Esophagus muscularis mucosa (tissue), 4 donors: ENCODE measurements around the gene NEK11. TPM values are rescaled to one million over a fixed set of nuclear protein-coding genes. Genes with fewer than 3 reads are reported as not detected.

Source experiments
- DNase-seq: peaks from one replicate; pipeline ENCODE4 v3.0.0-alpha.2; 2017; ENCODE audit errors: extremely low spot score
- H3K27ac ChIP-seq, 4 donors: fragments of 200-600 bp; sonication (generic); replicated peaks in 1 of 4; 1 replicate in 3 of 4; 2 replicates in 1 of 4; pipeline ENCODE4 v1.5.1; 2016 to 2019; ENCODE audit warnings: mild to moderate bottlenecking in 1 of 4
- H3K27me3 ChIP-seq, 4 donors: fragments of 200-600 bp; sonication (generic); one replicate each; pipeline versions ENCODE4 v1.5.1 to v1.6.0; 2016 to 2019
- H3K36me3 ChIP-seq, 4 donors: fragments of 200-600 bp; sonication (generic); one replicate each; pipeline ENCODE4 v1.5.1; 2016 to 2019
- H3K4me1 ChIP-seq, 4 donors: fragments of 200-600 bp; sonication (generic); one replicate each; pipeline ENCODE4 v1.5.1; 2016 to 2019
- H3K4me3 ChIP-seq, 4 donors: fragments of 200-600 bp; sonication (generic); 1 replicate in 2 of 4; 2 replicates in 2 of 4; pipeline ENCODE4 v1.5.1; 2016 to 2019; ENCODE audit warnings: mild to moderate bottlenecking in 4 of 4, moderate library complexity in 1 of 4
- H3K9me3 ChIP-seq, 4 donors: fragments of 200-600 bp; sonication (generic); 1 replicate in 3 of 4; 2 replicates in 1 of 4; pipeline ENCODE4 v1.5.1; 2016 to 2019
- CTCF ChIP-seq, 3 experiments: fragments of 200-600 bp in 2 of 3; fragments of 450-650 bp in 1 of 3; sonication (generic) in 2 of 3; IDR thresholded peaks; one replicate each; pipeline ENCODE4 v1.5.1; 2017 to 2019; ENCODE audit warnings: antibody characterized with exemption in 3 of 3, mild to moderate bottlenecking in 2 of 3, moderate library complexity in 1 of 3
- EP300 ChIP-seq: sonication (generic); formaldehyde crosslinking; IDR thresholded peaks from one replicate; pipeline ENCODE4 v1.6.1; 2017; ENCODE audit warnings: antibody characterized with exemption
- POLR2A ChIP-seq: fragments of 450-650 bp; IDR thresholded peaks from one replicate; pipeline ENCODE4 v1.6.1; 2017; ENCODE audit warnings: antibody characterized with exemption, moderate library complexity, mild to moderate bottlenecking, low read depth
- POLR2AphosphoS5 ChIP-seq, 2 donors: sonication (generic); formaldehyde crosslinking; IDR thresholded peaks; one replicate each; pipeline ENCODE4 v1.6.1; 2017; ENCODE audit warnings: antibody characterized with exemption in 2 of 2
- WGBS: methylation state at CpG from one replicate; pipeline ENCODE4 v1.1.5; 2018; 5-methylcytosine and 5-hydroxymethylcytosine counted together
- intact Hi-C: fragments of 100-400 bp; cut with DNase I; formaldehyde crosslinking; loops from one replicate; pipeline ENCODE4 v1.15.1; 2023
- total RNA-seq, 4 donors: library from RNA; depleted of rRNA; stranded (reverse); fragments of >200 nt; gene quantifications; one replicate each; pipeline versions ENCODE4 v1.1.0 to v1.2.1, GENCODE V29; 2016

NEK11 gene
- total RNA-seq, 4 donors from 2014 or later = 5.4 to 12.0 (median 6.8) TPM

- intact Hi-C loops = no loop called here
- 73% methylated on average over 6 of the region's 6 CpGs for WGBS
- Histone ChIP-seq H3K4me1 (peaks cover 0 to 8% (median 2%) of the 10 kb centered on the region in 4 donors), H3K9me3 (no peaks in the 10 kb centered on the region), H3K4me3 (no peak overlapping the region), H3K36me3 (no peaks in the 10 kb centered on the region), H3K27ac (no peak overlapping the region), H3K27me3 (no peaks in the 10 kb centered on the region)
- TF ChIP-seq POLR2AphosphoS5 (IDR thresholded peaks at IDR 0.05) (no peak), EP300 (no peak), CTCF (IDR thresholded peaks at IDR 0.05) (no peak), POLR2A (no peak)
- DNase-seq = no peak
These were observed 190.1 kb downstream of the NEK11 start for GRCh38 chr3:131216801-131217200.

GRCh38 chr3:131217296-131217741 lies 190.6 kb downstream of the NEK11 start:
- TF ChIP-seq CTCF (IDR thresholded peaks at IDR 0.05) = no peak
- TF ChIP-seq EP300 = no peak
- TF ChIP-seq POLR2AphosphoS5 (IDR thresholded peaks at IDR 0.05) = no peak
- Histone ChIP-seq H3K27me3 (no peaks in the 10 kb centered on the region), H3K36me3 (no peaks in the 10 kb centered on the region), H3K4me3 (no peak overlapping the region), H3K9me3 (no peaks in the 10 kb centered on the region), H3K27ac (no peak overlapping the region), H3K4me1 (peaks cover 0 to 8% (median 2%) of the 10 kb centered on the region in 4 donors)
- 89% methylated on average over 6 of the region's 6 CpGs for WGBS
- no peak for DNase-seq
- intact Hi-C loops = no loop called here

GRCh38 chr3:131218196-131218595 lies 191.5 kb downstream of the NEK11 start:
- H3K9me3 ChIP-seq = no peaks in the 10 kb centered on the region
- H3K4me3 ChIP-seq = no peak overlapping the region
- intact Hi-C loops = no loop called here
- WGBS = 94% methylated on average over 1 of the region's 1 CpG
- TF ChIP-seq CTCF (IDR thresholded peaks at IDR 0.05) = no peak
- TF ChIP-seq EP300 = no peak
- no peak for TF ChIP-seq POLR2AphosphoS5 (IDR thresholded peaks at IDR 0.05)
- no peak for TF ChIP-seq POLR2A
- H3K36me3 ChIP-seq = no peaks in the 10 kb centered on the region
- DNase-seq = no peak
- H3K27ac ChIP-seq = no peak overlapping the region
- H3K4me1 ChIP-seq = peaks cover 0 to 8% (median 2%) of the 10 kb centered on the region in 4 donors
- no peaks in the 10 kb centered on the region for H3K27me3 ChIP-seq

- no peaks in the 10 kb centered on the region for H3K36me3 ChIP-seq
- 72% methylated on average over 4 of the region's 4 CpGs for WGBS
- DNase-seq = no peak
- no peaks in the 10 kb centered on the region for H3K27me3 ChIP-seq
- peaks cover 0 to 8% (median 2%) of the 10 kb centered on the region in 4 donors for H3K4me1 ChIP-seq
- intact Hi-C loops = no loop called here
- no peak for TF ChIP-seq POLR2AphosphoS5 (IDR thresholded peaks at IDR 0.05)
- H3K27ac ChIP-seq = no peak overlapping the region
- H3K4me3 ChIP-seq = no peak overlapping the region
- no peaks in the 10 kb centered on the region for H3K9me3 ChIP-seq
These were observed 195.1 kb downstream of the NEK11 start for GRCh38 chr3:131221731-131222130.

- Histone ChIP-seq H3K36me3 (no peaks in the 10 kb centered on the region), H3K4me3 (no peak overlapping the region), H3K4me1 (peaks cover 0 to 3% (median under 1%) of the 10 kb centered on the region in 4 donors), H3K27ac (no peak overlapping the region), H3K9me3 (no peaks in the 10 kb centered on the region), H3K27me3 (no peaks in the 10 kb centered on the region)
- intact Hi-C loops = no loop called here
- no peak for DNase-seq
- 83% methylated on average over 3 of the region's 3 CpGs for WGBS
- TF ChIP-seq POLR2A (no peak), POLR2AphosphoS5 (IDR thresholded peaks at IDR 0.05) (no peak), CTCF (IDR thresholded peaks at IDR 0.05) (no peak), EP300 (no peak)
These were observed 195.9 kb downstream of the NEK11 start for GRCh38 chr3:131222599-131222998.
